ENCODE data around the gene ENTR1.
"Not testable (repeated sequence)": the region's sequence is repeated elsewhere in the genome, so short reads cannot be mapped to it uniquely, and the experiment has no call there.

The ENTR1 gene

DNA sequence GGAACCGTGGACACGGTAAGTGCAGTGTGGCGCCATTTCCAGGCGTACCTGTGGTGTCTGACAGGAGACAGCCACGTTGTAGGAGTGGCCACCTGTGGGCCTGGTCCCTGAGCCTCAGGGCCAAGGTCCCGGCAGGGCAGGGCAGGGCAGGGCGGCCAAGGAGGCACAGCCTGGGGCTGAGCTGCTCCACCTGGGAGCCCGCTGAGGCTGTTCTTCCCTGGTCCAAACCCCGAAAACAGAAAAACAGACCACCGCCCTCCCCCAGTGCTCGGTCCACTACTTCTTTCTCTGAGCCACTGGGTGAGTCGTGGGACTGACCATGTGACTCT is 8.6 kb upstream of the ENTR1 start:
- no peak for DNase-seq (ENCODE audit: low read depth)

DNA sequence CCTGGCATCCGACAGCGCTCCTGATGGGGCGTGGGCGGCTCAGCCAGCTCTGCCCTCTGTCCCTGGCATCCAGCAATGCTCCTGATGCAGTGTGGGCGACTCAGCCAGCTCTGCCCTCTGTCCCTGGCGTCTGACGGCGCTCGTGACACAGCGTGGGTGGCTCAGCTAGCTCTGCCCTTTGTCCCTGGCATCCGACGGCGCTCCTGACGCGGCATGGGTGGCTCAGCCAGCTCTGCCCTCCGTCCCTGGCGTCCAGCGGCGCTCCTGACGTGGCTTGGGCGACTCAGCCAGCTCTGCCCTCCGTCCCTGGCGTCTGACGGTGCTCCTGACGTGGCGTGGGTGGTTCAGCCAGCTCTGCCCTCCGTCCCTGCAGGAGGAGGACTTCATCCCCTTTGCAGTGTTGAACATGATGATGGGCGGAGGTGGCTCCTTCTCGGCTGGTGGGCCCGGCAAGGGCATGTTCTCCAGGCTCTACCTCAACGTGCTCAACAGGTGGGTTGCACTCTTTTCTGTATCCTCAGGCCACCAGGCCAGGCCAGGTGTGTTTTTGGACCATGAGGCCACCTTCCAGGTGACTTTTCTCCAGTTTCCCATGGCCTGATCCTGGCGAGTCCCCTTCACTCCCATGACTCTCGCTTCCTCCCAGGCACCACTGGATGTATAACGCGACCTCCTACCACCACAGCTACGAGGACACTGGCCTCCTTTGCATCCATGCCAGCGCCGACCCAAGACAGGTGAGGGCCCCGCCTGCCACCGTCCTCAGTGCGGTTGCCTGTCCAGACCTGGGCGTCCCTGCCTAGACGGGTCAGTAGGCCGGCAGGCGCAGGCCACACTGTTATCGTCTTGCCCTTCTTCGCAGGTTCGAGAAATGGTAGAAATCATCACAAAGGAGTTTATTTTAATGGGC is 8.0 kb upstream of the ENTR1 start:
- no peak for DNase-seq (ENCODE audit: low read depth)

DNA sequence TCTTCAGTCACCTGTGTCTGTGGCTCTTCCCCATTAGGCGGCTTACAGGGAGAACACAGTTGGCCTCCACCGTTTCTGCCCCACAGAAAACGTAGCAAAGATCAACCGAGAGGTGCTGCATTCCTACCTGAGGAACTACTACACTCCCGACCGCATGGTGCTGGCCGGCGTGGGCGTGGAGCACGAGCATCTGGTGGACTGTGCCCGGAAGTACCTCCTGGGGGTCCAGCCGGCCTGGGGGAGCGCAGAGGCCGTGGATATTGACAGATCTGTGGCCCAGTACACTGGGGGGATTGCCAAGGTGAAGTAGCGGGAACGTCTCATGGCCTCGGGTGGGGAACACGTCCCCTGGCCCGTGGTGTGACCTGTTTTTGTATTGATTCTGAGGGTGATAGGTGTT is 6.5 kb upstream of the ENTR1 start:
- no peak for DNase-seq (ENCODE audit: low read depth)

DNA sequence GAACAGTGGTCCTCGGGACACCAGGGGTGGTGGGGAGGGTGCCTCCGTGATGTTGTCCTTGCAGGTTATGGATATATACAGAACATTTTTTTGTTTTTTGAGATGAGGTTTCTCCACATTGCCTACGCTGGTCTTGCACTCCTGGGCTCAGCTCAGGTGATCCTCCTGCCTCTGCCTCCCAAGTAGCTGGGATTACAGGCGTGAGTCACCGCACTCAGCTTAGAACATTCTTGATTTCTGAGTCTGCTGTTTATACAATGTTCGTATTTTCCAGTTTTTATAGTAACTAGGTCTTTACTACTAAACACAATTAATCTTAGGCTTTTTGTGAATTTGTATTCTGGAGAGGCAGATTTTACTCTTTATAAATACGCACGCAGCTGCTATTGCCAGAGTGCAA is 6.0 kb upstream of the ENTR1 start:
- DNase-seq (ENCODE audit: low read depth), result no peak

DNA sequence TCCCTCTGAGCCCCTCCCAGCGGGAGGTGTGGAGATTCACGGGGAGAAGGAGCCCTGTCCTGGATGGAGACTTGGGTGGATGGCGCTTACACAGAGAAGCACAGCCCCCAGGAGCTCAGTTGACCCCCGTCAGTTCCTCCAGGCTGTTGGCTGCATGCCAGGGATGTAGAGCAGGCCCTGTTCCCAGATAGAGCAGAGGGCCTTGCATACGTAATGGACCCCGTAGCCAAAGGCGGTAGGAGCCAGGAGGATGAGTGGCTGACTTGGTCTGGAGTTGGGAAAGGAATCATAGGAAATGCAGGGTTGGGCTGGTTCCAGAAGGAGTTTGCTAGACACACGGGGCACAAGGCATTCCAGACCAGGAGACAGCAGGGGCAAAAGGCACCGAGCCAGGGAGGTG is 2.5 kb upstream of the ENTR1 start:
- no peak for DNase-seq (ENCODE audit: low read depth)

DNA sequence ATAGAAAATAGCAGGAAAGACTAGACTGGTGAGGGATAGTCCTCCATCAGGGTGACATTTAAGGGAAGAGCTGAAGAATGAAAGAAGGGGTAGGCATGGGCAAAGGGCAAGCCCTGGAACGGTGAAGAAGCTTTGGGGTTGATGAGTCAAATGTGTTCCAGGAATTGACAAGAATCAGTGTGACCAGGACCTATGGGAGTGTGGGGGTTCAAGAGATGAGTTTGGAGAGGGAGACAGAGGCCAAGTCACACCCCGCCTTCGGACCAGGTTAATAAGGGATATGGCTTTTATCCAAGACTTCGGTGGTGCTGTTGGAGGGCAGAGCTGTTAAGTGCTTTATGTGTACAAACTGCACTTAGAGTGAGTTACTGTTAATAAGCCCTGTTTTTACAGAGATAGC is 964 bp upstream of the ENTR1 start:
- DNase-seq (ENCODE audit: low read depth), result no peak

DNA sequence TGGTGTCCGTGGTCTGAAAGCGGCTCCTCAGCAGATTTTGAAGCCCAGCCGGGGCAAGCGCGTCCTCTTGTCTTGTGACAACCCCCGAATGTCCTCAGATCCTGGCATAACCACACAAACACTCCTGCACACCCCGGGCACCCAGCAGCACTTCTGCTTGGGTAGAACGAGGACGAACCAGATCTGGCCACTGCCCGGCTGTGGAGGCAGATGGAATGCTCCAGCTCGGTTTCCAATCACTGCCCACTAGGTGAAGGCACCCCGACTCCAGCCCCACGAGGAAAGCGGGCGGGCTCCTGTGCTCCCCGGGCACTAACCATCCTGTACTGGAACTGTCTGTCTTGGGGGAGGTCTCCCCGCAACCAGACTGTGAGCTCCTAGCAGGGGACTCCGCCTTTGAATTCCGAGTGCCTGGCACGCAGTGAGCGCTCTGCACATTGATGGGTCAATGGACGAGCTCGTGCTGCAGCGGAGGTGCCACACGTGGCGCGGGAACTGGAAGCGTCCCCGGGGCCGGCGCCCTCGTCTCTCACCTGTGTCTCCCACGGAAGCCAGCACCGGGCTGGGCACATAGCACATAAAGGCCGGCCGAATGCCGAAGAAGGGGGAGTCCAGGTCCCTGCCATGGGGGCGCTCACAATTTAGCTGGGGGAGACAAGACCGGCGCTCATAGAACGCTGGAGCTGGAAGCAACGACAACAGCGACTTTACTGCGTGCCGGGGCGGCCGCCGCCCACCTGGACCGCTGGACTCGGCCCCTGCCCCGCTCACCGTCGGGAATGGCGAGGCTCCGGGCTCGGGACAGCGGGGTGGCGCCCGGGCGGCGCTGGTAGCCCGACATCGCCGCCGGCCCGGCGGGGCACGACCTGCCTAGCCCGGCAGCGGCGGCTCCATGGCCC is 608 bp downstream of the ENTR1 start:
- peak; percentile 18 for DNase-seq (ENCODE audit: low read depth)

DNA sequence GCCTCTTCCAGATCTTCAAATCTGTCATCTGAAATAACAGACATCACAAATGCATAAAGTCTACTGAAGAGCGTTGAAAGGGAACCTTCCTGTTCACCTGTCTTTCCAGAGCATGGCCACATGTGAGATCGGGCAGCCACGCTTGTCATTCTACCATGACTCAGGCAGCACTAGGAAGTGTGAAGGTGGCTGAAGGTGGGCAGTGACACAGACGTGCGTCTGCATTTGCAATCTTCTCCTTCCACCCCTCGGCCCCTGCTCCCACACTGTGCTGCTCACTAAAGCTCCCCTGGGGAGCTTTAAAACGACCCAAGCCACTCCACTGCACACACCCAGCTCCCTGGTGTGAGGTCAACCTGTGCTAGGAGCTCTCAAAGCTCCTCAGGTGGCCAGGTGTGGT is 2.5 kb downstream of the ENTR1 start:
- DNase-seq (ENCODE audit: low read depth), result no peak

DNA sequence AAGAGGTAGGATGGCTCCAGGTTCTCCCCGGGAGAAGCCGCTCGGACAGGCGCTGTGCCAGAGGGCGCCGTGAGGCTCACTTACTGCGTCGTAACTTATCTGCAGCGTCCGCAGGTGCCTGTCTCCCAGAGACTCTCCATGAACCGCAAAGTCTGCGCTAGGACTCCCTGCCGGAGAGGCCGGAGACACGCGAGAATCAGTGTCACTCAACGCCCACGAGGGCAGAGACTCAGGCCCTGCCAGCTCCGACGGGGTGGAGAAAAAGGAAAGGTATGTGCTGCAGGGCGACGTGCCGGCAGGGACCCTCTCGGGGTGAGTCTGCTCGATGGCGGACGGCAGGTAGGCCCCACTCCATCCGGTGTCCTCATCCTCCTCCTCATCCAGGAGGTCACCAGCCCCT is 3.4 kb downstream of the ENTR1 start:
- DNase-seq (ENCODE audit: low read depth), result not testable (repeated sequence)

DNA sequence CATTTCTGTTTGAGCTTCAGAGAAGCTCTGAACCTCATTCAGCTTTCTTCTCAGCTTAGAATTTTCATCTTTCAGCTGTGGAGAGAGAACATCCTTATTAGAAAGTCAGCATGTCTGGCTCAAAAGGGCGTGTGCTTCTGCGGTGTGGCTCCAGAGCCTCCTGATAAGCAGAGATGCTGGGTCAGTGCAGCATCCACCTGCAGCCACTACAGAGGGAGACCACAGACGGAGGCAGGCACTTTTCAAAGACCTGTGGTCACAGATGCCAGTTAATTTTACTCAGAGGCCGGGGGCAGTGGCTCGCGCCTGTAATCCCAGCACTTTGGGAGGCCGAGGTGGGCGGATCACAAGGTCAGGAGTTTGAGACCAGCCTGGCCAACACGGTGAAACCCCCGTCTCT is 4.5 kb downstream of the ENTR1 start:
- DNase-seq (ENCODE audit: low read depth), result not testable (repeated sequence)

DNA sequence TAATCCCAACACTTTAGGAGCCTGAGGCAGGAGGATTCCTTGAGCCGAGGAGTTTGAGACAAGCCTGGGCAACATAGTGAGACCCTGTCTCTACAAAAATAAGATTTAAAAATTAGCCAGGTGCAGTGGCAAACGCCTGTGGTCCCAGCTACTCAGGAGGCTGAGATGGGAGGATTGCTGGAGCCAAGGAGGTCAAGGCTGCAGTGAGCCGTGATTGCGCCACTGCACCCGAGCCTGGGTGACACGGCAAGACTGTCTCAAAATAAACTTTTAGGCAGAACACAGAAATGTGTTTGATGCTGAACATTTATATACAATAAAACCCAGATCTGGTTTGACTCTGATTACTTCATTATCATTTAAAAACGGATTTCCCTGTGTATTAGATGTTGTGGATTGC is 4.9 kb downstream of the ENTR1 start:
- DNase-seq (ENCODE audit: low read depth), result no peak

DNA sequence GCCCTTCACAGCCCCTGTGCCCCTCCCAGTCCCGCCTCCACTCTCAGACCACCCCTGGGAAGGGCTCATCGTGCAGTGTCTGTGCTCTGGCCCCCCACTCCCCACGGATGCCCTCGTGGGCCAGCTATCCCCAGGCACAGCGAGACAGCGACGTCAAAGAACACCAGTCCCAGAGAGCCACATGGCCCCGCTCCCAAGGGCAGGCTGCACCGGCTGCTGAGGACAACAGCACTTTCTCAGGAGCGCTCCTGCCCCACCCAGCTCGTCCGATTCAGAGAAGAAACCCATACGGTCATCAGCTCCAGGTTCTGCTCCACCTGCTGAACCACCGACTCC is 5.6 kb downstream of the ENTR1 start:
- no peak for DNase-seq (ENCODE audit: low read depth)

DNA sequence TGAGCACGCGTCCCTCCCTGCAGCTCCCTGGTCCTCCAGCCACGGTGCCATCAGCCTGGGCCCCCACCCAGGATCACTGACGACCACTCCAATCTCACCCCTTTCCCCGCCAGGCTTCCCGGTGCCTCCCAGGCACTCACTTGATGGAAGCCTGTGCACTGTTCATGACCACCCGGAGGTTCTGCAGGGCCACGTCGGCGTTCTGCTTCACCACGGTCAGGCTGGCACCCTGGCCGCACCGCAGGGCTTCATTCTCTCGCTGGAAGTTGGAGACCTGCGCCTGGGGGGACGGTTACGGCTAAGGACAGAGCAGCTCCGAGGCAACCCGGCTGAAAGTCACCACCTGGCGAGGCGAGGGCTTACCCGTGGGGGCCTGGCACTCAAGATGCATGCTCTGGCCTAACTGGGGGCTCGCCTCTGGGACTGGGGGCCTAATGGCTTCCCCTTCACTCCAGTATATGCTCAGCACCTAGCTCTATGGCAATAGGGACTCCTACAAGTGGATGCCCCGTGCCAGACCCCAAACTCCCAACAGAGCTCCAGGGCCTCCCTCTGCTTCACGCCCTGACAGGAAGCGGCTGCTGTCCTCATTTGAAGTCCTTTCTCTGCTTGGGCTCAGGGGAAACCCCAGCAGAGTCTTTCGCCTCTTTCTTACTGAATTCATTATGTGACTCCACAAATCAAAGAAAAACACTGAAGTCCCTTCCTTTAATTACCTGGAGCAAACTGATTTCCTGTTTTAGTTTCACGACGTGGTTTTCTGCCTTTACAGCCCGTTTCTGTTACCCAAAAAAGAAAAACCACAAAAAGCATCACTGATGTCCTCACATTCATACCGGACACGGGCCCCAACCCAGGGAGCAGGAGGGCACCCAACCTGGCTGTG is 6.3 kb downstream of the ENTR1 start:
- peak; percentile 44 for DNase-seq (ENCODE audit: low read depth)

DNA sequence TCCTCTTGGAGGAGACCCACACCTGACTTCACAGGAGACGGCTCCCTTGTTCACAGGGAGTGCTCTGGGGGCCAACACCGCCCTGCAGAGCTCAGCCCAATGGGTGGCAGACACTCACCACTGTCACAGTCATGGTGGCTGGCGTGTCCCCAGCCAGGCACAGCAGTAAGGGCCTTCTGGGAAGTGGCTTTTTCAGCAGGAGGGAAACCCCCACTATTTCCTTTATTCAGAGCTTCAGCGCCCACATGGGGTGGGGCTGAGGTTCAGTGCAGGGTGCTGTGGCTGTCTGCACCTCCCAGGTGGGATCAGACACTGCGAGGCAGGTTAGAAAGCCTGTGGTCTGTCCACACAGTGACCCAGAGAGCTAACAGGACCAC is 6.9 kb downstream of the ENTR1 start:
- peak; percentile 71 for DNase-seq (ENCODE audit: low read depth)

DNA sequence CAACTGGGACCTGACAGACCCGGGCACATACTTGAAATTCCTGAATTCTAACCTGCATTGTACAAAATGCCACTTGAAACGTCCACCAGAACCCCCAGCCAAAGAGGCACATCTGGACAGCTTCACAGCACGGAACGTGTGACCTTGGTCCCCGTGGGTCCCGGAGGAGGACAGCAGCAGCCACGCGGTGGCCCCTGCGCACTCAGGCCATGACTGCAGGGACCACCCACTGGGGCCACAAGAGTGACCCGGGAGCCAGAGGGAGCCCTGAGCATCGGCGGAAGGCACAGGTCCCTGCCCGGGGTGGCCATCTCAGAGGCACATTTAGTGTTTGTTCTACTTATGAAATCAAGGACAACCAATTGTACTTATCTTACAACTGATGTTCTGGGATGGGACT is 8.3 kb downstream of the ENTR1 start:
- DNase-seq (ENCODE audit: low read depth), result no peak

DNA sequence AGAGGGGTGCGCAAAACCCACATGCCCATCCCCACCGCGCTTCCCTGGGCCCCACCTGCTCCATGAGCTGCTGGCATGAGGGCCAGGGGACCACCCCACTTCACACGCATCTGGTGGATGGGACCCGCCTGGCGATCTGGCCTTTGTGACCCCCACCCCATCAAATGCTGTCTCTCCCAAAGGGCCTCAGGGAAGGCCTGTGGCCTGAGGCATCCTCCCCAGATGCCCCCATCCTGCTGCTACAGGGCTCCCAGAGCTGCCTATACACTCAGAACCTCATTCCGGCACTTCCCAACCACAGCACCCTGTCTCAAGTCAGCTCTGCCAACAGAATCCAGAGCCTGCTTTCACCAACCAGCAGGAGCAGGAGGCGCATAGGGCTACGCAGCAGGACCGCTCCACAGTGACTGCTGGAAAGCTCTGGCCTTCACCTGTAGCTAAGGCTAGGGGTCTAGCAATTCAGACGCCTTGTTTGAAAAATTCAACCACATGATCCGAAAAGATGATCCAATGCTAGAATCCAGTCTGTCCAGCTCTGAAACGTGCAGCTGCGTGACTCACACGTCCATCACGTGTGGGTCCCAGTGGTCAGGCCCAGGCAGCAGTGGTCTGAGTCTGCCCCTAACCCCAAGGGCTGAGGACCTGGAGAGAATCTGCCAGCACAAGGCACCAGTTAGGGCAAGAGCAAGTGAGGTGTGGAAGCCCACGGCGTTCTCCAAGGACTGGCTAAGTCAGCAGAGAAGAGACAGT is 9.1 kb downstream of the ENTR1 start:
- DNase-seq (ENCODE audit: low read depth), result no peak

DNA sequence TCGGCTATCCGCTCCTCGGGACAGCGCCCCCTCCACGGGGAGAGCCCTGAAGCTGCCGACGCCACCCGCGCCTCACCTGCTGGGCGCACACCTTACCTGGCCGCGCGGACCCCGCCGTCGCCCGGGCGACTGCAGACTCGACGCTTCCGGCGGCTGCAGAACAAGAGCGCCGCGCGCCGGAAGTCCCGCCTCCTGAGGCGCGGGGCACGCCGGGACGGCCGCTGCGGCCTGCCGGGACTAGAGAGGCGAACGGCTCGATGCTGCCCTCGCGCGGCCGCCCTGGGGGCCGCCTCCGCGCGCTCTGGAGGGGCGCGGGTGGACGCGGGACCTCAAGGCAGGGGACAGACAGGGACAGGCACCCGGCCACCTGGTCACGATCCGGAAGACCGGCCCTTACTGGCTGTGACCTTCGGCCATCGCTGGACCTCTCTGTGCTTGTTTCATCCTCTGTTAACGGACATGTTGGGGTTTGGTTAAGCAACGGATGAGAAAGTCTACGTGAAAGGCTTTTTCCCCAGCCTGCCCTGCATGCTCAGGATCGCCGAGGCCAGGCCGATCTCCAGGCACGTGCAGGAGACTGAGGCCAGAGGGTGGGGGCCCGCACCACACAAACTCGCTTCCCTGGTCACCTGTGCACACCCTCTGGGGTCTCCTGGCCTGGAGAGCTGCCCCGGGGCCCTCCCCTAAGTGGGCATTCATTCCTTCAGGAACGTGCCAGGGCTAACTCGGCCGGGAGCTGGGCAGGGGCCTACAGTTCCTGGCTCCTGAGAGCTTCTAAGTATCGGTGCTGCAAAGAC is 10.2 kb downstream of the ENTR1 start, which contains the start of gene SNAPC4:
SNAPC4 (minus strand) TSS at position 133 of the 797 bp plus-strand sequence. CDS start 1,742 bp downstream, outside the sequence.
- DNase-seq (ENCODE audit: low read depth), result peak; percentile 79

DNA sequence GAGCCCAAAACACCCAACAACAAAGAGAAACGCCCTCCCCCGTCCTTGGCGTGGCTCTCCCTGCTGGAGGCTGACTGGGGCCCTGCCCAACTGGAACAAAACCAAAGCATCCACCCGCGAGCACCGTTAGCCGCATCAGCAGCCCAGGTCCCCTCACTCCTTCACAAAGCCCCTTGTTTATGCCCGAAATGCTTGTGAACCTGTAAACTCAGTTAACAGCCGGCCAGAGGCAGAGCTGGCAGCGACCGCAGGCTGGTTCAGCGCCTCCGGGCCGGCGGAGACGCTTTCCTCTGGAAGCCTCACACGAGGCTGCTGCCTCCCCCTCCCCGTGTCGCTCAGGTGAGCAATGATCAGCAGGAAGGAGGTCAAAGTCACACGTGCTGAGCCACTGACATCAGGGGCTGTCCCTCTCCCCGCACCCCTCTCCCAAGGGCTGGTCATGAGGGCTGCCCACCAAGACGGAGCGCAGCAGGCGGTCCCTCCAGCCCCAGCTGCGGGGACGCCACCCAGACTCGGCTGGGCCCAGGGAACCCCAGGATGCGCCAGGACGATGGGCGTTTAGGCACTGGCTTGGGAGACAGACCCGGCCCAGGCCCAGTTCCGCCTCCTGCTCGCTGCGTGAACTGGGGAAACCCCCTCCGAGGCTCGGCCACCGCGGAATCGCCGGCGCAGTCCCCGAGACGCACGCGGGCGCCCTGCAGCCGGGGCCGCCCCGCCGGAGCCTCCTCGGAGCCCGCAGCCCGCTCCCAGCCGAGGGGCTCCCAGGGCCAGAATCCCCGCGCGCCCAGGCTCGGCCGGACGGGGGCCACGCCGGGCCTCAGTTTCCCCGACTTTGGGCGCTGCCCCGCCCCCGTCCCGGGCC is 11.0 kb downstream of the ENTR1 start:
- peak; percentile 16 for DNase-seq (ENCODE audit: low read depth)

DNA sequence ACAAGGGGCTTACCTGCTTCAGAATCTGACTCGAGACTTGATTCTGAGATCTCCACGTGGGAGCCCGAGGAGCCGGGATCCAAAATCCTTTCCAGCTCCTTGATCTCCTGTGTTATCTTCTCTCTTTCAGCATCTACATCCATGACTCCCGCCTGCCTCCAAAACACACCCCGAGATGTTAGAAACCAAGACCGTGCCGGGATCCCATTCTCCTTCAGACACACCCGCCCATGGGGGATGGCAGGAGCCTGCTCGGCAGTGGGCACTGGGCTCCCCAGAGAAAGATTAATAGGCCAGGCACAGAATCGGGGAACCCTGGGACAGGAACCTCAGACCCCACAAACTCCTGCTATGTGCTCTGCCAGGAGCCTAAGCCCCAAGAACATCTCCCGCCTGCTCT is 12.1 kb downstream of the ENTR1 start:
- DNase-seq (ENCODE audit: low read depth), result no peak

DNA sequence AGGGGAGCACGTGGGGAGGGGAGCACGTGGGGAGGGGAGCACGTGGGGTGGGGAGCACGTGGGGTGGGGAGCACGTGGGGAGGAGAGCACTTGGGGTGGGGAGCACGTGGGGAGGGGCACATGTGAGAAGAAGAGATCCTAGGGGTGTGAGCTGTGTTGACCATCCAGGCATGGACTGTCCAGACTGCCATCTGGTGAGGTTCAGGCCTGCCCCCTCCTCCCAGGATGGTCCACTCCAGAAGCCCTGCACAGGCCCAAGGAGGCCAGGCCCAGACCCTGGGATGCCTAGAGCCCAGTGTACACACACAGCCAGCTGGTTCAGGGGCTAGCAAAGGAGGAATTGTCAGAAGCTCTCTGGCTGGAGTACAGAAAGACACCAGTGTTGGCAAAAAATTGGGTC is 12.8 kb downstream of the ENTR1 start:
- DNase-seq (ENCODE audit: low read depth), result no peak
